H1 (cell line): ENCODE data around the gene HRH2. TPM values are rescaled to one million over a fixed set of nuclear protein-coding genes. Genes with fewer than 3 reads are reported as not detected.

Source experiments
- CTCF ChIA-PET: fragments of 300-600 bp; sonication (Branson Sonifier 250); formaldehyde crosslinking; loops from one replicate; lab custom pipeline; 2021; ENCODE audit not compliant: partially characterized antibody; lab: Charles Lee
- POLR2A ChIA-PET: fragments of 300-600 bp; sonication (Branson Sonifier 250); formaldehyde crosslinking; loops from one replicate; lab custom pipeline; 2021; ENCODE audit warnings: inconsistent platforms; ENCODE audit not compliant: partially characterized antibody; lab: Charles Lee
- DNase-seq, 2 experiments: peaks; one replicate each; pipeline versions ENCODE4 v3.0.0 to v3.0.0-alpha.2; 2010 to 2022; ENCODE audit warnings: low spot score in 2 of 2, low read depth in 1 of 2, mixed read lengths in 1 of 2
- FAIRE-seq: peaks from 2 replicates; lab custom pipeline; 2011; peaks lifted over from hg19 to GRCh38; lab: Jason Lieb, UNC
- H2AFZ ChIP-seq: 2 replicates; pipeline ENCODE4 v1.8.1; 2012; ENCODE audit warnings: low read length, inconsistent platforms
- H2AK5ac ChIP-seq: 2 replicates; pipeline ENCODE4 v1.6.1; 2013; ENCODE audit warnings: low read depth, low read length
- H2BK120ac ChIP-seq: replicated peaks from 2 replicates; pipeline ENCODE3; 2013; ENCODE audit warnings: low read depth, low read length, inconsistent platforms
- H2BK12ac ChIP-seq: 2 replicates; pipeline ENCODE4 v1.6.1; 2013; ENCODE audit warnings: low read depth, low read length
- H2BK15ac ChIP-seq: 2 replicates; pipeline ENCODE4 v1.6.1; 2013; ENCODE audit warnings: low read length
- H2BK20ac ChIP-seq: 2 replicates; pipeline ENCODE4 v1.6.1; 2013; ENCODE audit warnings: low read length
- H2BK5ac ChIP-seq: 2 replicates; pipeline ENCODE4 v1.6.1; 2013; ENCODE audit warnings: low read depth, low read length
- H3K14ac ChIP-seq: 2 replicates; pipeline ENCODE4 v1.6.1; 2013; ENCODE audit warnings: inconsistent platforms; ENCODE audit not compliant: insufficient read length
- H3K18ac ChIP-seq: 2 replicates; pipeline ENCODE4 v1.6.1; 2013; ENCODE audit warnings: low read length; ENCODE audit errors: extremely low read depth
- H3K23ac ChIP-seq: 2 replicates; pipeline ENCODE4 v1.6.1; 2013; ENCODE audit warnings: inconsistent platforms; ENCODE audit not compliant: insufficient read length
- H3K23me2 ChIP-seq: 2 replicates; pipeline ENCODE4 v1.6.1; 2013; ENCODE audit warnings: low read depth, low read length
- H3K27ac ChIP-seq: 2 replicates; pipeline ENCODE4 v1.6.1; 2011; ENCODE audit warnings: low read depth, low read length, inconsistent platforms
- H3K27me3 ChIP-seq, 4 experiments: replicated peaks in 1 of 4; 1 replicate in 1 of 4; 2 replicates in 3 of 4; pipeline versions ENCODE4 v1.6.1 to v1.8.1; 2011 to 2013; ENCODE audit warnings: low read length in 3 of 4, mild to moderate bottlenecking in 3 of 4, inconsistent platforms in 2 of 4, mixed read lengths in 2 of 4, moderate library complexity in 1 of 4; ENCODE audit not compliant: control insufficient read depth in 3 of 4, insufficient read depth in 3 of 4; ENCODE audit errors: extremely low read depth in 1 of 4
- H3K36me3 ChIP-seq, 4 experiments: 2 replicates each; pipeline versions ENCODE4 v1.6.1 to v1.8.1; 2011 to 2013; ENCODE audit warnings: mild to moderate bottlenecking in 4 of 4, low read length in 3 of 4, moderate library complexity in 2 of 4, control low read depth in 1 of 4, inconsistent platforms in 1 of 4; ENCODE audit not compliant: insufficient read depth in 4 of 4, control insufficient read depth in 2 of 4
- H3K4ac ChIP-seq: replicated peaks from 2 replicates; pipeline ENCODE3; 2013; ENCODE audit warnings: low read length, low read depth, mixed read lengths, inconsistent platforms; ENCODE audit not compliant: insufficient read length
- H3K4me1 ChIP-seq, 4 experiments: replicated peaks in 1 of 4; 1 replicate in 1 of 4; 2 replicates in 3 of 4; pipeline versions ENCODE4 v1.6.1 to v1.8.1; 2011 to 2013; ENCODE audit warnings: low read length in 3 of 4, inconsistent platforms in 2 of 4, mixed read lengths in 1 of 4; ENCODE audit not compliant: insufficient read depth in 4 of 4, control insufficient read depth in 3 of 4
- H3K4me2 ChIP-seq, 2 experiments: 2 replicates each; pipeline versions ENCODE4 v1.6.1 to v1.8.1; 2011 to 2013; ENCODE audit warnings: low read depth in 2 of 2, low read length in 2 of 2, control low read depth in 1 of 2, inconsistent platforms in 1 of 2, mild to moderate bottlenecking in 1 of 2; ENCODE audit not compliant: insufficient read depth in 1 of 2
- H3K4me3 ChIP-seq, 4 experiments: fragments of 200-600, 300-600 bp in 1 of 4; sonication (generic), shearing (Covaris generic), sonication (Bioruptor Twin) in 1 of 4; 2 replicates each; pipeline versions ENCODE4 v1.5.1 to v1.8.1; 2011 to 2016; ENCODE audit warnings: low read length in 4 of 4, low read depth in 3 of 4, control low read depth in 2 of 4, inconsistent platforms in 2 of 4, mild to moderate bottlenecking in 2 of 4, mixed read lengths in 1 of 4, moderate library complexity in 1 of 4; ENCODE audit not compliant: insufficient read depth in 2 of 4; ENCODE audit errors: extremely low read depth in 1 of 4
- H3K56ac ChIP-seq: replicated peaks from 2 replicates; pipeline ENCODE3; 2013; ENCODE audit warnings: low read depth, mild to moderate bottlenecking, mixed read lengths, low read length, inconsistent platforms; ENCODE audit not compliant: insufficient read length
- H3K79me1 ChIP-seq: 2 replicates; pipeline ENCODE4 v1.6.1; 2013; ENCODE audit warnings: low read depth, low read length, control low read depth
- H3K79me2 ChIP-seq, 2 experiments: 2 replicates each; pipeline versions ENCODE4 v1.6.1 to v1.8.1; 2012 to 2013; ENCODE audit warnings: low read length in 2 of 2, mild to moderate bottlenecking in 2 of 2, inconsistent platforms in 1 of 2; ENCODE audit not compliant: insufficient read depth in 2 of 2, control insufficient read depth in 1 of 2
- H3K9ac ChIP-seq, 4 experiments: replicated peaks in 1 of 4; 1 replicate in 1 of 4; 2 replicates in 3 of 4; pipeline versions ENCODE4 v1.6.1 to v1.8.1; 2011 to 2013; ENCODE audit warnings: low read depth in 3 of 4, low read length in 3 of 4, control low read depth in 2 of 4, mild to moderate bottlenecking in 2 of 4, moderate library complexity in 2 of 4, inconsistent platforms in 1 of 4; ENCODE audit errors: extremely low read depth in 1 of 4
- H3K9me3 ChIP-seq, 2 experiments: 2 replicates each; pipeline versions ENCODE4 v1.6.1 to v1.8.1; 2012 to 2013; ENCODE audit warnings: mild to moderate bottlenecking in 2 of 2, moderate library complexity in 2 of 2, control low read depth in 1 of 2, inconsistent platforms in 1 of 2, low read depth in 1 of 2, low read length in 1 of 2, mixed read lengths in 1 of 2; ENCODE audit not compliant: insufficient read depth in 2 of 2
- H4K20me1 ChIP-seq, 2 experiments: replicated peaks in 1 of 2; 2 replicates each; pipeline versions ENCODE3 to v1.8.1; 2011 to 2013; ENCODE audit warnings: inconsistent platforms in 2 of 2, low read length in 2 of 2, mild to moderate bottlenecking in 1 of 2; ENCODE audit not compliant: insufficient read depth in 2 of 2, control insufficient read depth in 1 of 2
- H4K5ac ChIP-seq: 2 replicates; pipeline ENCODE4 v1.6.1; 2013; ENCODE audit warnings: low read length, low read depth, mixed read lengths, inconsistent platforms; ENCODE audit not compliant: insufficient read length
- H4K8ac ChIP-seq: 2 replicates; pipeline ENCODE4 v1.8.0; 2013; ENCODE audit warnings: mild to moderate bottlenecking, moderate library complexity, low read length, inconsistent platforms; ENCODE audit not compliant: insufficient read depth; ENCODE audit errors: extremely low read depth
- H4K91ac ChIP-seq: replicated peaks from 2 replicates; pipeline ENCODE3; 2013; ENCODE audit warnings: low read length, mixed read lengths, inconsistent platforms; ENCODE audit not compliant: insufficient read length
- ATF2 ChIP-seq: IDR thresholded peaks from 2 replicates; pipeline ENCODE4 v1.6.1; 2012; ENCODE audit warnings: low read length, inconsistent platforms
- BCL11A ChIP-seq, 2 experiments: IDR thresholded peaks; one replicate each; pipeline ENCODE4 v1.6.1; 2011; ENCODE audit warnings: low read depth in 2 of 2, low read length in 2 of 2, mild to moderate bottlenecking in 2 of 2
- CEBPB ChIP-seq: IDR thresholded peaks from 2 replicates; pipeline ENCODE4 v1.6.1; 2012; ENCODE audit warnings: low read depth, low read length
- EGR1 ChIP-seq: IDR thresholded peaks from 2 replicates; pipeline ENCODE4 v1.6.1; 2011; ENCODE audit warnings: low read depth, low read length, borderline replicate concordance
- EP300 ChIP-seq, 2 experiments: IDR thresholded peaks; 1 replicate in 1 of 2; 2 replicates in 1 of 2; pipeline ENCODE4 v1.6.1; 2011 to 2012; ENCODE audit warnings: low read depth in 2 of 2, low read length in 2 of 2, mild to moderate bottlenecking in 2 of 2, borderline replicate concordance in 1 of 2, inconsistent platforms in 1 of 2, moderate library complexity in 1 of 2
- JUN ChIP-seq: IDR thresholded peaks from 2 replicates; pipeline ENCODE4 v1.6.1; 2011; ENCODE audit warnings: low read depth, mild to moderate bottlenecking, improper control_type of control experiment, low read length
- MAFK ChIP-seq: IDR thresholded peaks from 2 replicates; pipeline ENCODE4 v1.6.1; 2012; ENCODE audit warnings: low read depth, mild to moderate bottlenecking, improper control_type of control experiment, low read length
- NANOG ChIP-seq: IDR thresholded peaks from 2 replicates; pipeline ENCODE4 v1.6.1; 2011; ENCODE audit warnings: low read length, low read depth, mild to moderate bottlenecking, inconsistent platforms; ENCODE audit not compliant: insufficient read depth, poor library complexity, severe bottlenecking
- NRF1 ChIP-seq: IDR thresholded peaks from 2 replicates; pipeline ENCODE4 v1.6.1; 2011; ENCODE audit warnings: mild to moderate bottlenecking, low read depth, low read length, improper control_type of control experiment
- SP2 ChIP-seq: IDR thresholded peaks from 2 replicates; pipeline ENCODE4 v1.6.1; 2012; ENCODE audit warnings: mild to moderate bottlenecking, low read length, inconsistent platforms
- SUZ12 ChIP-seq: fragments of 200-600 bp; sonication (generic); IDR thresholded peaks from 2 replicates; pipeline ENCODE4 v1.6.1; 2012; ENCODE audit warnings: mild to moderate bottlenecking, inconsistent platforms, low read length, moderate library complexity, mixed read lengths
- TAF1 ChIP-seq: IDR thresholded peaks from 2 replicates; pipeline ENCODE4 v1.6.1; 2011; ENCODE audit warnings: mild to moderate bottlenecking, low read depth, low read length
- ZNF274 ChIP-seq: IDR thresholded peaks from 2 replicates; pipeline ENCODE4 v1.7.0; 2012; ENCODE audit warnings: low read length, borderline replicate concordance; ENCODE audit errors: extremely low read depth
- WGBS, 2 experiments: shearing (Covaris generic) in 1 of 2; methylation state at CpG; one replicate each; pipeline versions ENCODE4 v1.1.6 to v1.1.7; 2013 to 2015; ENCODE audit warnings: low lambda C conversion rate in 2 of 2, mixed read lengths in 2 of 2, inconsistent platforms in 1 of 2, low coverage in 1 of 2, missing lambda C conversion rate in 1 of 2; ENCODE audit not compliant: insufficient replicate concordance in 2 of 2, insufficient coverage in 1 of 2, insufficient read length in 1 of 2; ENCODE audit errors: extremely low coverage in 1 of 2, missing lambda C conversion rate in 1 of 2; 5-methylcytosine and 5-hydroxymethylcytosine counted together
- polyA plus RNA-seq, 7 experiments: library from polyadenylated mRNA; depleted of rRNA in 3 of 7; stranded (reverse) in 5 of 7; unstranded in 2 of 7; fragments of >200 nt in 5 of 7; fragments of 200-250 nt in 2 of 7; gene quantifications; 1 replicate in 5 of 7; 2 replicates in 1 of 7; 4 replicates in 1 of 7; pipeline versions ENCODE4 v1.2.1 to v1.2.3, GENCODE V29; 2011 to 2013; ENCODE audit warnings: missing spikeins in 2 of 7, mixed read lengths in 2 of 7
- total RNA-seq: library from RNA; stranded (reverse); fragmentation: NEBNext Ultra II Directional; extraction: Animal tissue kit (Norgen Biotek cat#: 25700); gene quantifications from 2 replicates; pipeline ENCODE4 v1.2.1, GENCODE V29; 2021

Gene HRH2
- total and polyA plus RNA-seq, 2 of the 8 experiments (the other 6 are each of a cell fraction or from before 2014, with no cell fraction given), result 7.8 to 8.1 TPM

DNA sequence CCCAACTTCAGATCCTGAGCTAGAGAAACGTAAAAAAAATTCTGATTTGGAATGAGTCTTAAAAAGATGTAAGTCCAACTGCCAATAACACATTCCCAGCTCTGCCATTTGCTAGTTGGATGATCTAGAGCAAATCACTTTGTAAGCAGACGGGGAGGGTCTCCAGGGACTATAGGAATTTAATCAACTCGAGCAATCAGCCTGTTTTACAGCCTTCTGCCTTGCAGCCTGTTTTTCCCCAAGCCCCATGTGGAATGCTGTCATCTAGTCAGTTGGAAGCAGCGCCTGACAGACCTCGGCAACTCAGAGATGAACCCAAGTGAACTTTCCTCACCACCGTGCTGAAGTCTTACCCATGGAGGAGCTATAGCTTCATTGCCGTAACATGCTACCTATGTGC lies 34.8 kb upstream of the HRH2 start:
- H3K18ac ChIP-seq, result no peak overlapping the region
- H3K36me3 ChIP-seq, result no peaks in the 10 kb centered on the region
- H4K20me1 ChIP-seq, result no peaks in the 10 kb centered on the region
- H3K23me2 ChIP-seq, result peaks cover 5% of the 10 kb centered on the region; the same call in 1 of the 2 replicates
- H3K9ac ChIP-seq, result no peak overlapping the region
- no peak overlapping the region for H3K14ac ChIP-seq
- FAIRE-seq (no peak), DNase-seq (no peak)
- H3K27ac ChIP-seq, result no peak overlapping the region
- no peak overlapping the region for H2BK120ac ChIP-seq
- no peak overlapping the region for H2BK15ac ChIP-seq
- no peaks in the 10 kb centered on the region for H3K79me2 ChIP-seq
- H2AFZ ChIP-seq, result no peak overlapping the region
- no peak overlapping the region for H3K4ac ChIP-seq
- ChIA-PET POLR2A (interaction anchor here (1.0 to 1.8 kb wide), 2 partner anchors 74 to 75 kb away, joined by 4 read pairs; no protein-coding TSS in a partner anchor), CTCF (interaction anchor here (1.1 to 1.6 kb wide), 3 partner anchors 10 to 77 kb away, joined by 3 to 7 read pairs (median 4); no protein-coding TSS in a partner anchor)
- no peak overlapping the region for H4K91ac ChIP-seq
- H3K79me1 ChIP-seq, result no peaks in the 10 kb centered on the region
- H3K4me1 ChIP-seq, result peaks cover 0 to 7% (median 3%) of the 10 kb centered on the region in 4 experiments; a peak in 4 of 7 replicates
- no peak overlapping the region for H4K8ac ChIP-seq
- H4K5ac ChIP-seq, result no peak overlapping the region
- H3K27me3 ChIP-seq, result no peaks in the 10 kb centered on the region
- no peak overlapping the region for H3K4me3 ChIP-seq
- H3K56ac ChIP-seq, result no peak overlapping the region
- H2BK20ac ChIP-seq, result no peak overlapping the region
- no peak overlapping the region for H3K4me2 ChIP-seq
- H3K9me3 ChIP-seq, result peaks cover 11 to 21% of the 10 kb centered on the region in 2 experiments
- no peak overlapping the region for H2AK5ac ChIP-seq
- no peak overlapping the region for H2BK5ac ChIP-seq
- no peak overlapping the region for H3K23ac ChIP-seq
- WGBS, 2 experiments, result 82% methylated on average over 7 of the region's 7 CpGs; no CpG with 5 or more reads in 1 of the 2 experiments
- peak overlapping the region; percentile 62; the same call in 1 of the 2 replicates for H2BK12ac ChIP-seq
- TF ChIP-seq CEBPB, result no peak
- TF ChIP-seq MAFK, result no peak
- no peak for TF ChIP-seq NANOG
- TF ChIP-seq JUN, result no peak
- TF ChIP-seq SUZ12, result no peak
- no peak for TF ChIP-seq TAF1
- no peak for TF ChIP-seq SP2
- TF ChIP-seq EP300 (IDR thresholded peaks at IDR 0.05; ENCODE audit: borderline replicate concordance in 1 of 2, low read depth in 2 of 2, low read length in 2 of 2), result no peak
- TF ChIP-seq ZNF274, result no peak
- TF ChIP-seq NRF1, result no peak
- no peak for TF ChIP-seq ATF2
- no peak for TF ChIP-seq BCL11A (IDR thresholded peaks at IDR 0.05; ENCODE audit: low read depth in 2 of 2, low read length in 2 of 2)
- no peak for TF ChIP-seq EGR1
